Endothelial cell of umbilical vein (primary cell): ENCODE results near the gene DNHD1. TPM values are rescaled to one million over a fixed set of nuclear protein-coding genes. Genes with fewer than 3 reads are reported as not detected.

ENCODE experiments used
- BruUV-seq: library from RNA; stranded (reverse); fragments of 400-500 nt; replicated peaks from 2 replicates; lab custom pipeline; 2021; lab: Mats Ljungman, UMichigan
- CTCF ChIA-PET: fragments of 300-600, 350-600 bp; sonication (Branson Sonifier 250); formaldehyde crosslinking; loops from one replicate; lab custom pipeline; 2021; ENCODE audit warnings: antibody characterized with exemption, inconsistent platforms; lab: Charles Lee
- POLR2A ChIA-PET: fragments of 300-600, 350-600 bp; sonication (Branson Sonifier 250); formaldehyde crosslinking; loops from one replicate; lab custom pipeline; 2021; ENCODE audit warnings: antibody characterized with exemption, inconsistent platforms; lab: Charles Lee
- DNase-seq: peaks from one replicate; pipeline ENCODE4 v3.0.0-alpha.2; 2011; ENCODE audit warnings: low read depth, low spot score
- FAIRE-seq: peaks from 2 replicates; lab custom pipeline; 2011; peaks lifted over from hg19 to GRCh38; lab: Jason Lieb, UNC
- H2AFZ ChIP-seq: 2 replicates; pipeline ENCODE4 v1.6.0; 2012; ENCODE audit warnings: low read depth, low read length, control low read depth, inconsistent platforms
- H3K27ac ChIP-seq: 2 replicates; pipeline ENCODE4 v1.5.1; 2011; ENCODE audit warnings: low read depth, mild to moderate bottlenecking, control low read depth, low read length, moderate library complexity; ENCODE audit not compliant: insufficient read depth
- H3K27me3 ChIP-seq, 2 experiments: 2 replicates each; pipeline versions ENCODE4 v1.6.0 to v1.6.1; 2011; ENCODE audit warnings: low read length in 2 of 2, mixed read lengths in 1 of 2; ENCODE audit not compliant: control insufficient read depth in 2 of 2, insufficient read depth in 2 of 2
- H3K36me3 ChIP-seq, 2 experiments: 2 replicates in 1 of 2; 3 replicates in 1 of 2; pipeline ENCODE4 v1.5.1; 2011; ENCODE audit warnings: low read length in 2 of 2, mild to moderate bottlenecking in 1 of 2, moderate library complexity in 1 of 2; ENCODE audit not compliant: control insufficient read depth in 2 of 2, insufficient read depth in 2 of 2; ENCODE audit errors: extremely low read depth in 1 of 2
- H3K4me1 ChIP-seq: 3 replicates; pipeline ENCODE4 v1.5.1; 2011; ENCODE audit warnings: mild to moderate bottlenecking, low read length; ENCODE audit not compliant: control insufficient read depth, insufficient read depth; ENCODE audit errors: extremely low read depth
- H3K4me2 ChIP-seq: 2 replicates; pipeline ENCODE4 v1.6.1; 2011; ENCODE audit warnings: low read length, control low read depth, mixed read lengths; ENCODE audit not compliant: insufficient read depth
- H3K4me3 ChIP-seq, 3 experiments: fragments of 200-600 bp in 1 of 3; sonication (generic), shearing (Covaris generic) in 1 of 3; replicated peaks in 1 of 3; 2 replicates each; pipeline ENCODE4 v1.5.1; 2011 to 2016; ENCODE audit warnings: control low read depth in 3 of 3, low read length in 3 of 3, mild to moderate bottlenecking in 2 of 3, inconsistent platforms in 1 of 3, low read depth in 1 of 3, moderate library complexity in 1 of 3; ENCODE audit not compliant: insufficient read depth in 1 of 3
- H3K79me2 ChIP-seq: 2 replicates; pipeline ENCODE4 v1.6.0; 2012; ENCODE audit warnings: low read length, inconsistent platforms; ENCODE audit not compliant: control insufficient read depth, insufficient read depth
- H3K9ac ChIP-seq: replicated peaks from 2 replicates; pipeline ENCODE3; 2011; ENCODE audit warnings: low read length, control low read depth; ENCODE audit not compliant: insufficient read depth; ENCODE audit errors: extremely low read depth
- H3K9me1 ChIP-seq: replicated peaks from 3 replicates; pipeline ENCODE4 v1.6.0; 2011; ENCODE audit warnings: mild to moderate bottlenecking, low read length; ENCODE audit not compliant: control insufficient read depth, insufficient read depth; ENCODE audit errors: extremely low read depth
- H3K9me3 ChIP-seq: replicated peaks from 2 replicates; pipeline ENCODE4 v1.5.1; 2012; ENCODE audit warnings: low read length, inconsistent platforms; ENCODE audit not compliant: control insufficient read depth, insufficient read depth
- H4K20me1 ChIP-seq: replicated peaks from 2 replicates; pipeline ENCODE3; 2011; ENCODE audit warnings: mild to moderate bottlenecking, low read length; ENCODE audit not compliant: control insufficient read depth, insufficient read depth; ENCODE audit errors: extremely low read depth
- CTCF ChIP-seq, 2 donors: IDR thresholded peaks; 1 replicate in 1 of 2; 2 replicates in 1 of 2; pipeline ENCODE4 v1.5.1; 2011; ENCODE audit warnings: low read length in 2 of 2, mild to moderate bottlenecking in 2 of 2, moderate library complexity in 2 of 2, control low read depth in 1 of 2, inconsistent platforms in 1 of 2, low read depth in 1 of 2; ENCODE audit not compliant: insufficient read depth in 1 of 2; ENCODE audit errors: extremely low read depth in 1 of 2
- EZH2 ChIP-seq: IDR thresholded peaks from 2 replicates; pipeline ENCODE4 v1.6.1; 2012; ENCODE audit warnings: borderline replicate concordance, low read depth, mild to moderate bottlenecking, moderate library complexity, low read length, inconsistent platforms; ENCODE audit not compliant: severe bottlenecking
- FOS ChIP-seq: IDR thresholded peaks from 2 replicates; pipeline ENCODE4 v1.6.1; 2011; ENCODE audit warnings: mild to moderate bottlenecking, low read length, moderate library complexity, borderline replicate concordance; ENCODE audit not compliant: insufficient read depth
- GATA2 ChIP-seq: IDR thresholded peaks from 2 replicates; pipeline ENCODE4 v1.7.0; 2011; ENCODE audit warnings: low read depth, mild to moderate bottlenecking, moderate library complexity, mixed read lengths, low read length; ENCODE audit not compliant: insufficient read length, insufficient read depth
- JUN ChIP-seq: IDR thresholded peaks from 2 replicates; pipeline ENCODE4 v1.6.1; 2011; ENCODE audit warnings: borderline replicate concordance, low read depth; ENCODE audit not compliant: insufficient read length, insufficient read depth
- MAX ChIP-seq: IDR thresholded peaks from 2 replicates; pipeline ENCODE4 v1.6.1; 2011; ENCODE audit not compliant: insufficient read depth, insufficient read length
- MYC ChIP-seq: IDR thresholded peaks from one replicate; pipeline ENCODE4 v1.6.1; 2011; ENCODE audit warnings: mild to moderate bottlenecking, low read depth, low read length
- POLR2A ChIP-seq: IDR thresholded peaks from 2 replicates; pipeline ENCODE4 v1.6.1; 2012; ENCODE audit warnings: low read depth, mild to moderate bottlenecking, control low read depth, low read length
- POLR2AphosphoS5 ChIP-seq: IDR thresholded peaks from 2 replicates; pipeline ENCODE4 v1.6.1; 2012; ENCODE audit warnings: low read depth, mild to moderate bottlenecking, control low read depth, low read length, moderate library complexity; ENCODE audit not compliant: insufficient read depth
- dilution Hi-C: fragments of 300-500 bp; cut with MboI; formaldehyde crosslinking; loops from one replicate; pipeline ENCODE4 v1.15.0; 2019; ENCODE audit warnings: low sequenced_read_pairs; ENCODE audit not compliant: extremely low pct_ligation_motif_present
- intact Hi-C: fragments of 100-400 bp; cut with micrococcal nuclease; formaldehyde crosslinking; loops from one replicate; pipeline ENCODE4 v1.10.0; 2022
- polyA plus RNA-seq, 4 experiments: library from polyadenylated mRNA; depleted of rRNA in 3 of 4; stranded (reverse) in 3 of 4; unstranded in 1 of 4; fragments of >200 nt; gene quantifications; 2 replicates each; pipeline versions ENCODE4 v1.2.1 to v1.2.3, GENCODE V29; 2011 to 2012; ENCODE audit warnings: missing spikeins in 1 of 4
- total RNA-seq: library from RNA; stranded (reverse); gene quantifications from 2 replicates; pipeline ENCODE4 v1.2.3, GENCODE V29; 2021

Gene DNHD1
- total and polyA plus RNA-seq, 2 donors (not counting 3 experiments of a cell fraction or from before 2014, with no cell fraction given) = 3.7 to 8.6 TPM

DNA sequence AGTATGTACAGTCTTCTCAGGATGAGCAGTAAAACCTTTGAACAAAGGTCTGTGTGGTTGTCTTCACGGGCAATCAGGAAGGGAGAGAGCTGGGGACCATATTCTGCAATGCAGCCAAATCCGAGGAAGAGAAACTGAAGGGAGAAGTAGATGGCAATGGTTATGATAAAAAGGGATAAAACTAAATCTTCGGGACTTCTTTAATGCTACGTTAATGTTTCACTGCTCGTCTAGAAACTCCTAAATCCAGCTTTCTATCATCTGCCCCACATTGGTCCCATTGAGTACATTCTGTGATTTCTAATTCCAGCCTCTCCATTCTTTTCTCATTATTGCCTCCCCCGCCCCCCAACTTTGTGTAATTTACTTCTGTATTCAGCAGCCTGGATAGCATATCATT is 14.1 kb upstream of the DNHD1 start:
- peak overlapping the region in 1 of 3 experiments; percentile 57 for H3K4me3 ChIP-seq
- ChIA-PET CTCF (interaction anchor here (0.9 to 2.6 kb wide), 3 partner anchors 48 to 104 kb away, joined by 3 to 28 read pairs (median 10); partner anchors contain the start of gene SMPD1), POLR2A (no interaction called here)

More for the DNA sequence above, 14.1 kb upstream of the DNHD1 start:
- Histone ChIP-seq H4K20me1 (no peaks in the 10 kb centered on the region), H3K79me2 (peaks cover 36% of the 10 kb centered on the region), H3K9me1 (no peaks in the 10 kb centered on the region), H3K27ac (peak overlapping the region; percentile 72), H3K4me1 (peaks cover 18% of the 10 kb centered on the region), H3K36me3 (peaks cover 5 to 12% of the 10 kb centered on the region in 2 experiments), H3K9ac (no peak overlapping the region), H2AFZ (no peak overlapping the region), H3K27me3 (no peaks in the 10 kb centered on the region), H3K9me3 (no peaks in the 10 kb centered on the region), H3K4me2 (peak overlapping the region; percentile 77)
- DNase-seq = no peak
- dilution Hi-C loops (no loop called here), intact Hi-C loops (no loop called here)
- TF ChIP-seq MYC (no peak), POLR2A (no peak), FOS (no peak), JUN (no peak), GATA2 (no peak), CTCF (IDR thresholded peaks at IDR 0.05; ENCODE audit: extremely low read depth in 1 of 2, insufficient read depth in 1 of 2, low read depth in 1 of 2, low read length in 2 of 2) (no peak), POLR2AphosphoS5 (no peak), EZH2 (no peak), MAX (no peak)
- no TSS peak for BruUV-seq
- FAIRE-seq = no peak
